Embryonic facial prominence (tissue), 1 donor: ENCODE data around the gene KIF1A.

Experiments
- DNase-seq: peaks from one replicate; pipeline ENCODE4 v3.0.0-alpha.2; 2016; ENCODE audit errors: extremely low spot score

Gene KIF1A

DNA sequence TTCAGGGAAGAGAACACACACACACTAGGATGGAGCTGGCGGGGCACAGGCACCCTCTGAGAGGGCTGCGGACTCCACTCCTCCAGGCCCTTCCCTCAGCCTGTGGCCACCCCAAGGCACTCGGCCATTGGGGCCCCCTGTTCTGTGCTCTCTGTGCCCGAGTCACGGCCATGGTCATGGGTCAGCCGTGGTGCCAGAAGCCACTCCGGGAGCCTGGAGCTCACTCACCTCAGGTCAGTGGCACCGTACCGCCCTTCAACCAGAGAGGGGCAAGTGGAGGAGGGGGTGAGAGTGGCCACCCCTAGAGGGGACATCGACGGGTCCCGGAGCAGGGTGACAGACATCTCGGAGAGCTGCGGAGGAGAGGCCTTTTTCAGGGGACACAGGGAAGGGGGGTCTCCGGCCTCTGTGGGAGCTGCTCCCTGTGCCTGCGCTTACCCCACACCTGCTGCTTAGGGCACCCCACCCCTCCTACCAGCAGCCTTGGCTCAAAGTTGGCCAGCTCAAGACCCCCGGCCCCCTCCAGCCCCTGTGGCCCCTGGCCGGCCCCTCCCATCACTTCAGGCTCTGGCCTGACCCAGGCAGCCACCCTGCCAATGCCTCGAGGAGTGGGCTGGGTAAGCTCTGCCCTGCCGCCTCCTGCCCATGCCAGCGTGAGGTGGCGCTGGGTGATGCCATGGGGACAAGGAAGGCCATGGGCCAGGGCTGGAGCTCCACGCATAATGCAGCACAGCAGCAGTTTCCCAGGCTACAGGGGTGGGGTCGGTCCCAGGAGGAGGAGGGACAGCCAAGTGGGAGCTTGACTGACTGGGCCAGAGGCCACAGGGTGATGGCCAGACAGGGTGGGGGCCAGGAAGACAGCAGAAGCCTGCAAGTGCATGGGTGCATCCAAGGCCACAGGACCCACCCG lies 99.1 kb downstream of the KIF1A start:
- DNase-seq: no peak

DNA sequence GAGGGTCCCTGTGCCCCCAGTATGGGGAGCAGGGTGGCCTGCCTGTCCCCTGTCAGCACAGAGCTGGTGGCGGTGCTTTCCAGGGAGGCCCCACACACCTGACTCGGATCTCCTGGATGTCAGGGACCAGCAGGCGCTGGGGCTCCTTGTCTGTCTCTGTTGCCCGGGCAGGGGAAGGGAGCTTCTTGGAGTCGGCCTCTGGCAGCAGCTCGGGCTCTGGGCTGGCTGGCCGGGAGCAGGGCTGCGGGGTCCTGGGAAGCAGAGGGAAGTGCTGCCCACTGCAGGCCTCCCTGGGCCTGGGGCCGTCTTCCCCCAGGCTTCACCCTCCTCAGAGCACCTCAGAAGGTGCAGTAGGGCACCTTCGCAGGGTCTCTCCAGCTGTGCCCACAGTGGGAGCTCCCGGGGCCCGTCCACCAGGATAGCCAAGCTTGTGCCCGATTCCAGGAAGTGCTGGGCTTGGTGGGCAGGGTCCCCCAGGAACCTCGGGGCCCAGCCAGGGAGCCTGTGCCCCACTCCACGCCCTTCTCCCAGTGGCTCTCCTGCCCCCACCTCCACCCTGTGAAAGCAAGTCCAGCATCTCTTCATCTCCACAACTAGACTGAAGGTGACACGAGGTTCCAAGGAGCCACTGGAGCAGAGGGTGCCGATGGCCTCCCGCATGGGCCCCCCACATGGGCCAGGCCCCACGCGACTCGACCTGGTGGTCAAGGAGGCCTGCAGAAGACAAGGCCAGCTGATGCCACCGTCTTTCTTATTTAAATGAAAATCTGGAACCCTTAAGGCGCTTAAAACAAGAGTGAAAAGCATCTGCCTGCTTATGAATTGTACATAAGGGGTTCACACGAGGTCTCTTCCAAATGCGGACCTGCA lies 100.1 kb downstream of the KIF1A start:
- DNase-seq: no peak

DNA sequence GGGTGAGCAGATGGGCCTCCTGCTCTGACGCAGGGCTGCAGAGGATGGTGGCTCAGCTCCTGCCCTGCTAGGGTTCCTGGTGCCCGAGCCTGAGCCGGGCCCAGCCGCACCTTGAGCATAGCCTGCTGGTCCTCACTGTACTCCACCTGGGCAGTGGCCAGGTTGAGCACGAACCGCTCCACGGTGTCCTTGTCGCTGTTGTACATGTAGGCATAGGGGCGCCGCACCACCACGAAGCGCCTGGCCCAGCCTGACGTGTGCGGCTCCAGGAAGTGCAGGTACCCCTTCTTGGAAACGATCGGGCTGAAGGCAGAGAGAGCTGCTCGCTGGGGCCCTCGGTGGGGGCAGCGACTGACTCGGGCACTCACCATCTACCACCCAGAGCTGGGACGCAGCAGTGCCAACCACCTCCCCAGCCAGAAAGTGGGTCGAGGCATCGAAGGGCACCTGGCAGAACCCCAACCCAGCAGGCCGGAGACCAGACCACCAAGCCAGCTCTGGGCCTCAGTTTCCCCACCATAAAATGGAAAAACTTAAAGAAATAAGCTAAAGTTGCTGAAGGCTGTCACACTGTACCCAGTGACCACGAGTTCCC lies 101.0 kb downstream of the KIF1A start:
- DNase-seq: no peak

DNA sequence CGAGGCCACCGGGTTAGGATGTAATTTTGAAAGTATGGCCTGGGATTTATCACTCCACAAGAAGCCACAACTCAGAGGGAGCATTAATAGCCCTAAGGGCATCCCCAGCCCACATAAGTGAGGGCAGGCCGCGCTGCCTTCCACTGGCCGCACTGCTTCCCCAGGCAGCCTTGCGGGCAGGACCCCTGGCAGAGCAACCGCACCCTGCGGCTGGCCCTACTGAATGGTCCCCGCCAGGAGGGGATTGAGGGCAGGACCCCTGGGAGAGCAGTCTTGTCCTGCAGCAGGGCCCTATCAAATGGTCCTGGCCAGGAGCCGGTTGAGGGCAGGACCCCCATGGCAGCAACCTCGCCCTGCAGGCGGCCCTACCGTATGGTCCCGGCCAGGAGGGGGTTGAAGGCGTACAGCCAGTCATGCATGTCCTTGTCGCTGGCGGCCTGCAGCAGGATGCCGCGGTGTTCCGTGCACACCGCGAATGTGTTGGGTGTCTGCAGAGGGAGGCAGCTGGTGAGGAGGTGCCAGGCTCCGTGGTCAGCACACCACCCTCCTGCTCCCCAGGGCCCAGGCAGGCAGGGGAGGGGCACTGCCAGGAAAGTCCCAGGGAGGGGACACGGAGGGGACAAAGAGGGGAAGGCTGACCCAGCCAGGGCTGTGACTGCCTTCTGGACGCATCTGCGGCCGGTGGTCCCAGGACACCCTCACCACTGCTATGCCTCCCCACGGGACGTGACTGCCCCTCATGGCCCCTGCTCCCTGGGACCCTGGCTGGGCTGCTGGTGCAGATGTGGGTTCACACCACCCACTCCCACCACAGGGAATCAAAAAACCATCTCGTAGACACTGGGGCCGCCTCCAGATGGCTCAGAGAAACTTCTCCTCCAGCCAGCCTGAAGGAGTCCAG lies 102.1 kb downstream of the KIF1A start:
- DNase-seq: no peak

DNA sequence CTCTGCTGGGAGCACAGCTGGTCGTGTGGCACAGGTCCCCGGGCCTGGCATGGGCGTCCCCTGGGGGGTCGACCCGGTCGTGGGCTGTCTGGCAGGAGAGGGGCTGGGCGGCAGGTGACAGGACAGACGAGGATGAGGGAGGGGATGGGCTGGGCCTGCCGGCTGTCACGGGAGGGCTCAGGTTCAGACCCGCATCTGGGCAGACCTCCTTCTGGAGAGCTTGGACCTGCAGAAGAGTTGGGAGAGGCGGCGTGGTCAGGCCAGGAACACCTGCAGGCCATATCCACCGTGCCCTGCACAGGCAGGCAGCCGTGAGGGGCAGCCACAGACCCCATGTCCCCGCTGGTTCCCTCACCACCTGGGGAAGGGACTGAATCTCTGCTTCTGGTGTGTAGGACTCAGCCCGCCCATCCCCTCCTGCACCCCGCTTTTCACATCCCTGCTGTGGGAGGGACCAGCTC lies 102.8 kb downstream of the KIF1A start:
- DNase-seq: no peak

DNA sequence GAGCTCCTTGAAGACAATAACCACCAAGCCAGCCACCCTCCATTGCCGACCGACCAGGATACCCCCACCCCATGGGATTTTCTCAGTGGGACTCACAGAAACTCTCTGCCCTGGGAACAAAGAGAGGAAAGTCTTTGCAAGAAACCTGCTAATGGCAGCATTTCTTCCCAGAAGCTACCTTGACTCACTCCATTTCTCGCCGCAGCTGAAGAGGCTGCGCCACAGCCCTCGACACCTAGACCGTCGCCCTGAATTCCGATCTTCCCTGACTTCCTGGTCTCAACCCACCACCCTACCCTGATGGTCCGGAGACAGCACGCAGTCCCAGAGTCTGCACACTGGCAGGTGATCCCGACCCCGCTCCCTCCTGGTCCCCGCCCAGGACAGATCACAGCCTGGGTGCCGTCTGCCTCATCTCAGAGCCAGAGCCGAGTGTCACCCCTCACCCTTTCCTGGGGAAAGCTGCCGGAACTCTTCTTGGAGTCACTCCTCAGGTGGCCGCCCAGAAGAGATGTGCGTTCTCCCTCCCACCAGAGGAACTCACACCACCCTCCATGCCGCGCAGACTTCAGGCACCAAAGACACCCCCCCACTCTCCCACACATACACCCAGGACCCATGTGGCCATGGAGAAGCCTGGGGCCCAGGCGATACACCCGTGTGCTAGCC lies 103.8 kb downstream of the KIF1A start:
- DNase-seq: no peak

DNA sequence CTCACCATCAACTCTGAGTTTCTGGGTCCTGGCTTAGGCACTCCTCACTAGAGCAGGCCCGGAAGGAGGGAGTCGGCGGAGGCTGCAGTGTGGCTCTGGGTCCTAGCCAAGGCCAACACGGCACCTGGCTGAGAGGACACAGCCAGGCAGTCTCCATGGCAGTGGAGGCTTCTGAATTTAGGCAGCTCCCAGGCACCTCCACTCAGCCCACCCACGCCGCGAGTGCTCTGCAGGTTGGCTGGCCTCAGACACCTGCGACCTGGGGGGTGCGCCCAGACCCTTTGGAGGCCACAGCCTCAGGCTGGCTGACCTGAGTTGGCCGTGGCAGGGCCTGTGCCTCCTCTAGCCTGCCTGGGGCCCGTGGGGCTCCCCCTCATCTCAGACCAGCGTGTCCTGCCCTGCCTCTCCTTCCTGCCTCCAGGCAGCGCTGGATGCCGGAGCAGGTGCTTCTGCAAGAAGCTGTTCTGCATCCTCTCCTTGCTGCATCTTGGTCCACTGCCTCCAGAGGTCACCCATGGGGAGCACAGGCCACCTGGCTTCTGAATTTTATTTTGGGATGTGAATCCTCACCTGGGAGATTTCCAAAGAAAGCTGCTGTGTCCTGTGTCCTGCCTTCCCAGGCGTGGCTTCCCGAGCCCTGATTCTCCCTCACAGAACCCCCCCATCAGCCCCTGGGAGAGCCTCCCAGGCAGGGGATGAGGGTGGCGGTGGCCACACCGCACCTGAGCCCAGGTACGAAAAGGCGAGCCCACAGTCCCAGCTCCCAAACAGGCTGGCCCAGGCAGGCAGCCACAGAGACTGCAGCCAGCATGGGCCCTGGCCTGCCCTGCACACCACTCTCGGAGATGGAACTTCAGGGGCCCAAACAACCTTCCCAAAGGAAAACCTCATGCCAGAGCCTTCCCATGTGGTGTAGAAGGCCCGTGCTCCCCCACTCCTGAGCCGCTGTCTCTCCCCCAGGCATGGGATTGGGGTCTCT lies 105.0 kb downstream of the KIF1A start:
- DNase-seq: no peak

DNA sequence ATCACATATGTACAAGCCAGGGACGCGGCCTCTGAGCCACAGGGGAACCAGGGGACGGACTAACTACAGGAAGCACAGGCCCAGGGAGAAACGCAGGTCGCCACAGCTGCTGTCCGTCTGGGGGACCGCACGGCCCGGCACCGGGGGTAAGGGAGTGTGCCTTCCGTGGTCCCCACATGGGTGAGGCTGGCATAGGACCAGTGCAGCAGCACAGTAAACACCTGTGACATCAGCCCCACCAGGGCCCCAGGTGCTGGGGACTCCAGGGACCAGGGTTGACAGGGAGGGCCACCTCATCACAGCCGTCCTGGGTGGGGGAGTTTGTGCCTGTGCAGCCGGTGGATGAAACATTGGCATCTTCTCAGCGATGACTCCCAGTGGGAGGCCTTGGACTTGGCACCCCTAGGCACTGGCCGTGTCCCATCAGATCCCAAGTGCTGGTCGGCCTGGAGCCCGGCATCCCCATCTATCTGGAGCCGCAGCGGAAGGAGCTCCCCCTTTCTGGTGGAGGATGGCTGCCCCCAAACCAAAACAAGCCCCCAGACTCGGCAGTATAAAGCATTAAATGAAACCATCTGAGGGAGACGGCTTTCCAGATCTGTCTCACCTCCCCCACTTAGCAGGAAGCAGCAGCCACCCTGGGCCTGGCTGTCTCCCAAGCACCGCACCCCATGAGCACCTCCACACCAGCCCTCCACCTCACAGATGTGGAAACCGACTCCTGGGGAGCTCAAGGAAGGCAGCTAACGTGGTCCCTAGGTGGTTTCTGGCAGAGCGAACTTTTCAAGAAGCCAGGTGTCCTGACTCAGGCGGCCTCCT lies 105.9 kb downstream of the KIF1A start:
- DNase-seq: no peak

DNA sequence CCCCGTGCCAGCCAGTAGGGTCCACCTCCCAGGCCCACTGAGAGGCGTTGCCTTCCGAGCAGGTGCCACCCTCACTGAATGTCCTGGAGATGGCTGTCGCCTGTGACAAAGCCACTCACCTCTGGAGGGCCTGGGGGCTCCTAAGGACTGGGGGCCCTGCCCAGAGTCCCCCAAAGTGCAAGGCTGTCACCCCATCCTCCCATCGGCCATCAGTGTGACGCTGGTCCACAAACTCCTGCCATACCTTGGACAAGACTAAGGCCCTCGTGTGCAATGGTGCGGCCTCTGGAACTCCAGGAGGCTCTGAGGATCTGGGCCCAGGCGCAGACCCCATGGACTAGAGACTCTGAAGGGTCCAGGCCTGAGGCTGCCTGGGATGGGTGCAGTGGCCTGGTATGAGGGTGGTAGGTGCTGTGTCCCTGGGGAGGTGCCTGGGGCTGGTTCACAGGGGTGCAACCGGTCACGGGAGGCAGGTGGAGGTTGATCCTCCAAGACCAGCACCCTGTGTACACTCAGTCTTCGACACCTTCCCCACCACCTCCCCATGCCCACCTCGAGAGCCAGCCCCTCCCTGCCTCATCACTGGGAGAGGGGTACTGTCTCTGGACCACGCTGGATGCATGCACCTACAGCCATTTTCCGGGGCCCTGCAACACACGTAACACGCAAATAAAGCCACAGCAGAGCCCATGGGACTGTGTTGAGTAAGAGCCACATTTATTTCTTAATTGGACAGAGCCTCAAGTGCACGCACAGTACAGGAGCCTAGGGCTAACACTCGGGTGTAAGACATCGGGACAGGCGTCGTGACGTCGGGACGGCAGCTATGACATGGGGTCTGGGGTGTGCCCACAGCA lies 106.7 kb downstream of the KIF1A start:
- DNase-seq: no peak

DNA sequence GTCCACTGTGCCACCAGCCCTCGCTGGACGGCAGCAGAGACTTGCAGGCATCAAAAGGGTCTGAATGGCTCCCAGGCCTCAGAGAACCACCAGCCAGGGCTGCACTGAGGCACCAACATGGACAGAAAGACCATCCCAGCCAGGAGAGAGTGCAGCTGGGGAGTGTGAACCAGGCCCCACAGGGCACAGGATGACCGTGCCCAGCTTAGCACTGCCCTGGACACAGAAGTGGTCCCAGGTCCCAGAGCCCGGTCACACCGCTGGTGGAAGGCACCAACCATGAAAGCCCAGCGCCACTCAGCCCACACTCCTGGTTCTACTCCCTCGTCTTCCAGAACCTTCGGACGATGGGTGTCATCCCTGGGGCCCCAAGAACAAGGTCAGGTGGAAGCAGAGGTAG lies 107.9 kb downstream of the KIF1A start:
- DNase-seq: no peak

DNA sequence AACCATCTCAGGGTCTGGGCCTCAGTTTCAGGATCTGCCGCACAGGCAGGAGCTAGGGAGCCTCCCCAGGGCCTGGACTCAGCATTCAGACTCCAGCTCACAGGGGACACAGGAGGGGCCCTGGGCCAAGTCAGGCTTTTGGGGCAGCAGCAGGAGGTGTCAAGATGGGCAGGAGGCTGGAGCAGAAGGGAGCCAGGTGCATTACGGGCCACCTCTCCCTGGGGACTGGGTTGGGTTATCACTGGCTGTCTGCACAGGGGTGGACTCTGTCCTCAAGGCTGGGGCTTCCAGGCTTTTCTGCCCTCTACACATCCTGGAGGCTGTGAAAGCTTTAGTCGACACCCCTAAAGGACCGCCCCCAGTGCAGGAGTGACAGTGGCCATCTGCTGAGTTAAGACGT lies 108.3 kb downstream of the KIF1A start:
- DNase-seq: no peak

DNA sequence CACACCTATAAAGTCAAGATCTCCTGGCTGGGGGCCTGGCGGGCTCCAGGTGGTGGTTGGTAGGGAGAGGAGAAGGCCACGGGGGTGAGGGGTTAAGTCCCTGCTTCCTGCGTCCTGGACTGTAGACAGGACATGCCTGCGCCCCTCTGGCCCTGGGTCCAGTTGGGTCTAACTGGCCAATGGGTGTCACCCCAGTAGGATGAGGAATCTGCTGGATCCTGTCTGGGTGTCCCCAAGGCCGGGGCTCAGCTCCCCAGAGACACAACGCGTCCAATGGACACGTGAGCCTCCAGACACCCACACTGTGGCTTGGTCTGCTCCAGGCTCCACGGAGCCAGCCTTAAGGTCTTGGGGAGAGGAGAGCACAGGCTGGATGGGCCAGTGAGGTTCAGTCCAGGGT lies 108.7 kb downstream of the KIF1A start:
- DNase-seq: no peak

DNA sequence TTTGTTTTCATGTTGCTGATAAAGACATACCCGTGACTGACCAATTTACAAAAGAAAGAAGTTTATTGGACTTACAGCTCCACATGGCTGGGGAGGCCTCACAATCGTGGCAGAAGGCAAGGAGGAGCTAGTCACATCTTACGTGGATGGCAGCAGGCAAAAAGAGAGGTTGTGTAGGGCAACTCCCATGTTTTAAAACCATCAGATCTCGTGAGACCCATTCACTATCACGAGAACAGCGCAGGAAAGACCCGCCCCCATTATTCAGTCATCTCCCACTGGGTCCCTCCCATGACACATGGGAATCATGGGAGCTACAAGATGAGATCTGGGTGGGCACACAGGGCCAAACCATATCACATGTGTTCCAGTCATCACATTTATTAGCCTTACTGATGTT lies 111.6 kb downstream of the KIF1A start:
- DNase-seq: no peak

DNA sequence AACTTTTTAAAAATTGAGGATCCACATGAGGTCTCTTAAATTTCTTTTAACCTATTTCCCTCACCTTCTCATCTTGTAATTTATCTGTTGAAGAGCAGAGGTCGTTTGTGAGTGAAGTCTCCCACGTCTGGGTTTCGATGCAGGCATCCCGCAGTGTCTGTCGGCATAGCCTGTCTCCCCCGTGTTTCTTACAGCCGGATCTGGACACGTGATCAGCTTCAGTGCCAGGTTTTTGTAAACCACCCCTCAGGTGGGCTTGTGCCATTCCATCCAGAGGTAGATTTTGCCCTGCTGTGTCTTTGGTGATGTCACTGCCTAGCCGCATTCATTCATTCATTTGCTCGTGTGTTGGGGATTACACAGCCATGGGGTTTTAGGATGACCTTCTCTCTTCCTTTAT lies 112.2 kb downstream of the KIF1A start:
- no peak for DNase-seq

DNA sequence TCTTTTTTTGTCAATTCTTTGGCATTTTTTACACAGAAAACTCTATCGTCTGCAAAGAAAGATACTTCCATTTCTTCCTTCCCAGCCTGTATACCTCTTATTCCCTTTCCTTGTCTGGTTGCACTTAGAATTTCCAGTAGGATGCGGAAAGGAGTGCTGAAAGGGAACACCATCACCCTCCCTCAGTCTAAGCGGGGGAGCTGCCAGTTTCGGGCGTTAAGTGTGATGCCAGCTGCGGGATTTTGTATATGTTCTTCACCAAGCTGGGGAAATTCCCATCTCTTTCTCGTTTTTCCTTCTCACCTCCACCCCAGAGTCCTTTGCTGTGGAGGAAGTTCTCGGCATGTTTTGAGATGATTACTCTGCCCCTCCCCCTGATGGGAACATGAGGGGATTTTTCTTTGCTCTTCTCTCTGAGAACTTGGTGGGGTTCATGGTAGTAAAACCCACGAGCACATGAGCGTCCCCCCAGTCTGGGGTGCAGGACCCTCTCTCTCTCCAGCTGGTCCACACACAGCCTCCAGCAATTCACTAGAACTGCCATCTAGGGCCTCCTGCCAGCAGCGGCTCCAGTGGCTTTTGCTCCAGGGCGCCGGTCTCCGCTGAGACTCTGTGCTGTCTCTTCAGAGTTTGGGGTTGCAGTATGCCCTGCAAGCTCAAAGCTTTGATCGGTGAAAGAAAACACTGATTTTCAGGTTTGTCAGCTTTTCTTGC lies 112.8 kb downstream of the KIF1A start:
- DNase-seq: no peak

DNA sequence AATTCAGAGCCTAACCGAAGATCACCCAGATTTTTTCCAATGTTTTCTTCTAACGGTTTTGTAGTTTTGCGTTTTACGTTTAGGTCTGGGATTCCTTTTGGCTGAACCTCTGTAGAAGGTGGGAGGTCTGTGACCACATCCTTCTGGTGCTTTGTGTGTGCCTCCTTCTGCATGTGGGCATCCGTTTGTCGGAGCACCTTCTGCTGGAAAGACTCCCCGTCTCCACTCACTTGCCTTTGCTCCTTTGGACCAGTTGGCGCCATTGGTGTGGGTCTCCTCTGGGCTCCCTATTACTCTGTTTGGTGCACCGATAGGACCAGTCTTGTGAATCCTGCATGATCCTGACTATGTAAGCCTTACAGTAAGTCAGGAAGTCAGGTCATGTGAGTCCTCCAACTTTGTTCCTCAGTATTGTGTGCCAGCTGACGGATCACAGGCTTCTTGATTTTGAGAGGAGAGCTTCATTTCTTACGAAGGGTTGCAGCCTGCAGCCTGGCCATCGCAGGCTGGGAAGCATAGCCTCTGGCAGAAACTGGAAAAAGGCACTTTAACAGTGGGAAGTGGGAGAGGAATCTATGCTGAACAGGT lies 114.7 kb downstream of the KIF1A start:
- no peak for DNase-seq

DNA sequence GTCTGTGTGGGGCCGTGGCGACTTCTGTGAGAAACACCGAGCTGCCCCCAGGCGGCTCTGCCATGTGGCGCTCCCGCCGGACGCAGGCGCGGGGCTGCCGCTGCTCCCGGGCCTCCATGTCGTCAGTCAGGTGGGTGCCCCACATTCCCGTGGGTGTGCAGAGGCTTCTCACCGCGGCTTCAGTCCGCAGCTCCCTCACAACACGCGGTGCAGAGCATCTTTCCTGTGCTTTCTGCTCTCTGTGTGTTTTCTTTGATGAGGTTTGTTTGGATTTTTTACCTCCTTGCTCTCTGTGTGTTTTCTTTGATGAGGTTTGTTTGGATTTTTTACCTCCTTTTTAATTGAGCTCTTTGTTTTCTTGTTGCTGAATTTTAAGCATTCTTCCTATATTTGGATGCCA lies 115.4 kb downstream of the KIF1A start:
- no peak for DNase-seq
